CD8-positive, alpha-beta memory T cell (primary cell): ENCODE measurements around the gene RIPOR3. TPM values are rescaled to one million over a fixed set of nuclear protein-coding genes. Genes with fewer than 3 reads are reported as not detected.
A peak's percentile ranks its signal among the peaks of the same experiment; 100 is the strongest.

Source experiments
- CTCF ChIA-PET: fragments of 350-600 bp; sonication (Branson Sonifier 250); formaldehyde crosslinking; loops from one replicate; lab custom pipeline; 2021; ENCODE audit warnings: antibody characterized with exemption; lab: Charles Lee
- POLR2A ChIA-PET: fragments of 350-600 bp; sonication (Branson Sonifier 250); formaldehyde crosslinking; loops from one replicate; lab custom pipeline; 2021; ENCODE audit warnings: antibody characterized with exemption; lab: Charles Lee
- DNase-seq, 5 donors: peaks; one replicate each; pipeline versions ENCODE4 v3.0.0 to v3.0.0-alpha.2; 2020 to 2022; ENCODE audit warnings: mixed read lengths in 1 of 5
- H3K27ac ChIP-seq: one replicate; pipeline ENCODE4 v1.7.0; 2013; ENCODE audit warnings: low read depth, mild to moderate bottlenecking, low read length, moderate library complexity
- H3K27me3 ChIP-seq: 2 replicates; pipeline ENCODE4 v1.7.0; 2013; ENCODE audit warnings: low read length, mild to moderate bottlenecking; ENCODE audit not compliant: insufficient read depth, poor library complexity, severe bottlenecking
- H3K36me3 ChIP-seq: 2 replicates; pipeline ENCODE4 v1.7.0; 2013; ENCODE audit warnings: mild to moderate bottlenecking, low read length, moderate library complexity; ENCODE audit not compliant: insufficient read depth
- H3K4me1 ChIP-seq: 2 replicates; pipeline ENCODE4 v1.7.0; 2013; ENCODE audit warnings: mild to moderate bottlenecking, low read length, moderate library complexity; ENCODE audit not compliant: insufficient read depth
- H3K4me3 ChIP-seq: 2 replicates; pipeline ENCODE4 v1.7.0; 2013; ENCODE audit warnings: mild to moderate bottlenecking, low read length
- H3K9me3 ChIP-seq: 2 replicates; pipeline ENCODE4 v1.7.0; 2013; ENCODE audit warnings: mild to moderate bottlenecking, low read length
- H3K27ac Mint-ChIP-seq, 8 donors: one replicate each; pipeline ENCODE4 v1.8.0; 2020 to 2021; ENCODE audit warnings: mixed read lengths in 8 of 8, mild to moderate bottlenecking in 6 of 8, inconsistent platforms in 3 of 8, moderate library complexity in 3 of 8
- H3K27me3 Mint-ChIP-seq, 2 donors: one replicate each; pipeline ENCODE4 v1.8.0; 2020 to 2021; ENCODE audit warnings: mixed read lengths in 2 of 2, mild to moderate bottlenecking in 1 of 2, moderate library complexity in 1 of 2
- H3K36me3 Mint-ChIP-seq, 3 donors: one replicate each; pipeline ENCODE4 v1.8.0; 2020 to 2021; ENCODE audit warnings: mixed read lengths in 3 of 3, inconsistent platforms in 1 of 3, mild to moderate bottlenecking in 1 of 3
- H3K4me1 Mint-ChIP-seq, 3 donors: one replicate each; pipeline ENCODE4 v1.8.0; 2020 to 2021; ENCODE audit warnings: mixed read lengths in 3 of 3, inconsistent platforms in 1 of 3, mild to moderate bottlenecking in 1 of 3
- H3K4me3 Mint-ChIP-seq, 7 donors: one replicate each; pipeline ENCODE4 v1.8.0; 2020 to 2021; ENCODE audit warnings: mixed read lengths in 7 of 7, mild to moderate bottlenecking in 6 of 7, moderate library complexity in 4 of 7, inconsistent platforms in 2 of 7
- H3K9me3 Mint-ChIP-seq, 5 donors: one replicate each; pipeline ENCODE4 v1.8.0; 2020 to 2022; ENCODE audit warnings: mixed read lengths in 5 of 5, mild to moderate bottlenecking in 3 of 5, moderate library complexity in 2 of 5, inconsistent platforms in 1 of 5
- polyA plus RNA-seq: library from polyadenylated mRNA; unstranded; fragments of 300-500 nt; fragmentation: Illumina TruSeq; gene quantifications from one replicate; pipeline ENCODE4 v1.2.3, GENCODE V29; 2021
- total RNA-seq, 2 experiments: library from RNA; stranded (reverse); gene quantifications; one replicate each; pipeline ENCODE4 v1.2.3, GENCODE V29; 2021

The RIPOR3 gene
- total and polyA plus RNA-seq, 3 experiments from 2014 or later, result 1.8 TPM; not detected in 2

- ChIA-PET CTCF (interaction anchor here (1.2 to 1.8 kb wide), 6 partner anchors 11 to 102 kb away, joined by 3 to 6 read pairs (median 3); partner anchors contain the start of gene PTPN1), POLR2A (no interaction called here)
- Mint-ChIP-seq H3K4me1 (peaks cover 12 to 21% (median 15%) of the 10 kb centered on the region in 3 donors), H3K4me3 (no peak overlapping the region), H3K27me3 (peaks cover 0 to 2% of the 10 kb centered on the region in 2 donors), H3K27ac (peak overlapping the region in 2 of 8 donors; percentile 6 to 87), H3K9me3 (no peaks in the 10 kb centered on the region), H3K36me3 (peaks cover 0 to 93% (median 26%) of the 10 kb centered on the region in 3 donors)
- no peak for DNase-seq
- Histone ChIP-seq H3K27me3 (no peaks in the 10 kb centered on the region), H3K4me3 (no peak overlapping the region), H3K36me3 (peaks cover 79% of the 10 kb centered on the region), H3K4me1 (no peaks in the 10 kb centered on the region), H3K27ac (no peak overlapping the region), H3K9me3 (no peaks in the 10 kb centered on the region)
Measured at GRCh38 chr20:50577175-50578018, 113.9 kb downstream of the RIPOR3 start.

- H3K4me3 ChIP-seq, result no peak overlapping the region
Measured at GRCh38 chr20:50575865-50576720, 115.2 kb downstream of the RIPOR3 start.

GRCh38 chr20:50574586-50574985, 116.8 kb downstream of the RIPOR3 start:
- H3K4me1 ChIP-seq, result peaks cover 22% of the 10 kb centered on the region
- H3K27ac ChIP-seq, result no peak overlapping the region
- ChIA-PET POLR2A (no interaction called here), CTCF (interaction anchor here (1.0 to 4.8 kb wide), 8 partner anchors 8 to 96 kb away, joined by 3 to 49 read pairs (median 5); no protein-coding TSS in a partner anchor)
- H3K4me3 Mint-ChIP-seq, result no peak overlapping the region
- H3K4me3 ChIP-seq, result no peak overlapping the region
- no peaks in the 10 kb centered on the region for H3K9me3 ChIP-seq
- H3K27ac Mint-ChIP-seq, result peak overlapping the region; percentile 21 to 85 (median 54)
- H3K9me3 Mint-ChIP-seq, result no peaks in the 10 kb centered on the region
- H3K4me1 Mint-ChIP-seq, result peaks cover 29 to 49% (median 43%) of the 10 kb centered on the region in 3 donors
- H3K36me3 ChIP-seq, result peaks cover 62% of the 10 kb centered on the region
- H3K27me3 Mint-ChIP-seq, result peaks cover 0 to 2% of the 10 kb centered on the region in 2 donors
- DNase-seq, result no peak
- peaks cover 0 to 90% (median 18%) of the 10 kb centered on the region in 3 donors for H3K36me3 Mint-ChIP-seq
- no peaks in the 10 kb centered on the region for H3K27me3 ChIP-seq

More at GRCh38 chr20:50575865-50576720, 115.2 kb downstream of the RIPOR3 start:
- peak overlapping the region in 6 of 8 donors; percentile 23 to 69 (median 45) for H3K27ac Mint-ChIP-seq
- H3K27me3 ChIP-seq, result no peaks in the 10 kb centered on the region
- CTCF ChIA-PET, result interaction anchor here (0.7 to 4.8 kb wide), 21 partner anchors 8 to 385 kb away, joined by 3 to 49 read pairs (median 4); partner anchors contain the start of gene PTPN1
- peaks cover 0 to 93% (median 23%) of the 10 kb centered on the region in 3 donors for H3K36me3 Mint-ChIP-seq
- peaks cover 74% of the 10 kb centered on the region for H3K36me3 ChIP-seq
- POLR2A ChIA-PET, result interaction anchor here (0.8 kb wide), 1 partner anchor 112 kb away, joined by 3 read pairs; no protein-coding TSS in a partner anchor
- H3K27me3 Mint-ChIP-seq, result peaks cover 0 to 2% of the 10 kb centered on the region in 2 donors
- peak; percentile 33 to 70 (median 41) for DNase-seq
- H3K9me3 ChIP-seq, result no peaks in the 10 kb centered on the region
- H3K9me3 Mint-ChIP-seq, result no peaks in the 10 kb centered on the region
- H3K27ac ChIP-seq, result no peak overlapping the region
- no peak overlapping the region for H3K4me3 Mint-ChIP-seq
- H3K4me1 ChIP-seq, result peaks cover 7% of the 10 kb centered on the region
- H3K4me1 Mint-ChIP-seq, result peaks cover 18 to 34% (median 28%) of the 10 kb centered on the region in 3 donors

- peaks cover 0 to 90% (median 20%) of the 10 kb centered on the region in 3 donors for H3K36me3 Mint-ChIP-seq
- peak overlapping the region in 2 of 8 donors; percentile 29 to 73 for H3K27ac Mint-ChIP-seq
- no peak for DNase-seq
- peaks cover 27% of the 10 kb centered on the region for H3K4me1 ChIP-seq
- ChIA-PET CTCF (interaction anchor here (0.6 to 4.8 kb wide), 7 partner anchors 10 to 334 kb away, joined by 3 to 49 read pairs (median 4); no protein-coding TSS in a partner anchor), POLR2A (no interaction called here)
- no peak overlapping the region for H3K4me3 ChIP-seq
- H3K27me3 ChIP-seq, result no peaks in the 10 kb centered on the region
- H3K9me3 ChIP-seq, result no peaks in the 10 kb centered on the region
- H3K4me1 Mint-ChIP-seq, result peaks cover 33 to 54% (median 47%) of the 10 kb centered on the region in 3 donors
- peaks cover 60% of the 10 kb centered on the region for H3K36me3 ChIP-seq
- H3K27ac ChIP-seq, result no peak overlapping the region
- H3K27me3 Mint-ChIP-seq, result peaks cover 0 to 2% of the 10 kb centered on the region in 2 donors
- no peaks in the 10 kb centered on the region for H3K9me3 Mint-ChIP-seq
- H3K4me3 Mint-ChIP-seq, result no peak overlapping the region
Measured at GRCh38 chr20:50574108-50574507, 117.2 kb downstream of the RIPOR3 start.

GRCh38 chr20:50572938-50573777, 118.2 kb downstream of the RIPOR3 start:
- no peak for DNase-seq
- no peaks in the 10 kb centered on the region for H3K9me3 Mint-ChIP-seq
- H3K27ac Mint-ChIP-seq, result peak overlapping the region in 7 of 8 donors; percentile 2 to 97 (median 75)
- H3K4me1 Mint-ChIP-seq, result peaks cover 42 to 62% (median 57%) of the 10 kb centered on the region in 3 donors
- H3K4me3 Mint-ChIP-seq, result no peak overlapping the region
- no peaks in the 10 kb centered on the region for H3K9me3 ChIP-seq
- H3K27me3 ChIP-seq, result no peaks in the 10 kb centered on the region
- H3K4me1 ChIP-seq, result peaks cover 27% of the 10 kb centered on the region
- H3K36me3 ChIP-seq, result peaks cover 57% of the 10 kb centered on the region
- peaks cover 0 to 2% of the 10 kb centered on the region in 2 donors for H3K27me3 Mint-ChIP-seq
- ChIA-PET POLR2A (no interaction called here), CTCF (interaction anchor here (0.5 to 4.8 kb wide), 9 partner anchors 11 to 1187 kb away, joined by 3 to 49 read pairs (median 3); no protein-coding TSS in a partner anchor)
- peaks cover 0 to 90% (median 24%) of the 10 kb centered on the region in 3 donors for H3K36me3 Mint-ChIP-seq
- no peak overlapping the region for H3K4me3 ChIP-seq
- H3K27ac ChIP-seq, result no peak overlapping the region

GRCh38 chr20:50571466-50571865, 119.9 kb downstream of the RIPOR3 start:
- Mint-ChIP-seq H3K27me3 (peaks cover 0 to 2% of the 10 kb centered on the region in 2 donors), H3K4me3 (no peak overlapping the region), H3K27ac (peak overlapping the region in 6 of 8 donors; percentile 50 to 91 (median 68)), H3K4me1 (peaks cover 50 to 75% (median 72%) of the 10 kb centered on the region in 3 donors), H3K9me3 (no peaks in the 10 kb centered on the region), H3K36me3 (peaks cover 0 to 93% (median 27%) of the 10 kb centered on the region in 3 donors)
- no peaks in the 10 kb centered on the region for H3K9me3 ChIP-seq
- peaks cover 47% of the 10 kb centered on the region for H3K36me3 ChIP-seq
- no peak overlapping the region for H3K4me3 ChIP-seq
- no peaks in the 10 kb centered on the region for H3K27me3 ChIP-seq
- H3K4me1 ChIP-seq, result peaks cover 27% of the 10 kb centered on the region
- ChIA-PET CTCF (interaction anchor here (1.1 to 1.5 kb wide), 2 partner anchors 61 to 88 kb away, joined by 3 read pairs; no protein-coding TSS in a partner anchor), POLR2A (no interaction called here)
- no peak for DNase-seq
- no peak overlapping the region for H3K27ac ChIP-seq
